Measurements from ENCODE around the gene FOXP1. TPM values are rescaled to one million over a fixed set of nuclear protein-coding genes. Genes with fewer than 3 reads are reported as not detected.
A peak's percentile ranks its signal among the peaks of the same experiment; 100 is the strongest.

Gene FOXP1
- total and polyA plus RNA-seq, 9 donors: 17.6 to 28.2 (median 20.5) TPM

DNA sequence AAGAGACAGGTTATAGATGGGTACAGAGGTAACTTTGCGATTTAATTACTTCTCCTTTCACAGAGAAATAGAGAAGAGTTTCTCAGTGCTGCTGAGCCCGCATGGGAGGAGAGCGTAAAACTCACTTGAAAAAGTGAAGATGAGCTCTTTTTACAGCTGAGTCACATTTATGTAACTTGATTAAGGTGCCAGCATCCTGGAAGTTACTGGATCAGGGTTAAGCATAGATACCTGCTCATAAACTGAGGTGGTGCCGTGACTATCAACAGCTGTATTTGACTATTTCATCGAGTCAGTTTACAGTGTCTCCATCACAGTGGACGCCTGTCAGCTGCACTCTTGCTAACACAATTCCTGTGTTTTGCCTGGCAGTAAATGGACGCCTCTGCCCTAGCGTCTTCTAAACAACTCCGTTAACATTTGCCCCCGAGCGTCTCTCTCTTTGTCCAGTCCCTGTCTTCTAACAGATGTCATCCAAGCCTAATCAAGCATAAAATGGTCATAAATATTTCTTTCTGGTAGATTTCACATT is 414.6 kb downstream of the FOXP1 start:
- H3K4me1 ChIP-seq (ENCODE audit: control insufficient read depth, insufficient read depth, low read length): peaks cover 7% of the 10 kb centered on the region
- 34% methylated on average over 3 of the region's 11 CpGs for WGBS (ENCODE audit: insufficient coverage)
- no peaks in the 10 kb centered on the region for H3K36me3 ChIP-seq (ENCODE audit: control insufficient read depth, insufficient read depth, low read length)
- H3K27ac ChIP-seq (ENCODE audit: low read length): peak overlapping the region; percentile 76
- no peaks in the 10 kb centered on the region for H3K9me3 ChIP-seq (replicated peaks; ENCODE audit: control insufficient read depth, low read depth, low read length)
- DNase-seq: peak; percentile 60
- H3K4me3 ChIP-seq (ENCODE audit: low read length): no peak overlapping the region
- no peaks in the 10 kb centered on the region for H3K27me3 ChIP-seq (ENCODE audit: control insufficient read depth, insufficient read depth, low read length)

DNA sequence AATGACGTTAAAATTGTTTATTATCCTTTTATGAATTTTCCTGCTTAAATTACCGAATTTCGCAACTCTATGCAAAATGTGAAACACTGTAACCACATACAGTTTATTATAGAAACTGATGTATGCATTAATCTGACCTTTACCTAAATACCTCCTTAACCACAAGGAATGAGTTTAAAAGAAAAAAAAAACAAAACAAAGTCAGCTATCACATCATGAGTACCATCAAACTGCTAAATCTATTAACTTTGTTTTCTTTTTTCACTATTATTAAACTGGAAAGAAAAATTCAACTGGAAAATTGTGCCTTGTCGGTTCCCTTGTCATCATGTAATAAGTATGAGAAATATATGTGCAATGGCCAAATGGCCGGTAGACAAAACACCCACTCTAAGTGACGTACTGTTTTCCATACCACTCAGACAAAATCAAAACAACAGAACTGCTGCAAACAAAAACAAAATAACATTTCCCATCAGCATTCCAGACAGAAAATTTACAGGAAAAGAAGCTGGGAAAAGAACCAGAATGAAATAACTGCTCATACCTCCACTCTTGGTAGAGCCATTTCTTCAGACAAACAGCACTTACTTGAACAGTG is 415.3 kb downstream of the FOXP1 start:
- peak overlapping the region; percentile 76 for H3K27ac ChIP-seq (ENCODE audit: low read length)
- peak; percentile 92 for DNase-seq
- no peak overlapping the region for H3K4me3 ChIP-seq (ENCODE audit: low read length)
- H3K4me1 ChIP-seq (ENCODE audit: control insufficient read depth, insufficient read depth, low read length): peaks cover 7% of the 10 kb centered on the region
- no CpG with 5 or more reads among the region's 6 CpGs for WGBS (ENCODE audit: insufficient coverage)
- no peaks in the 10 kb centered on the region for H3K36me3 ChIP-seq (ENCODE audit: control insufficient read depth, insufficient read depth, low read length)
- no peaks in the 10 kb centered on the region for H3K9me3 ChIP-seq (replicated peaks; ENCODE audit: control insufficient read depth, low read depth, low read length)
- no peaks in the 10 kb centered on the region for H3K27me3 ChIP-seq (ENCODE audit: control insufficient read depth, insufficient read depth, low read length)

DNA sequence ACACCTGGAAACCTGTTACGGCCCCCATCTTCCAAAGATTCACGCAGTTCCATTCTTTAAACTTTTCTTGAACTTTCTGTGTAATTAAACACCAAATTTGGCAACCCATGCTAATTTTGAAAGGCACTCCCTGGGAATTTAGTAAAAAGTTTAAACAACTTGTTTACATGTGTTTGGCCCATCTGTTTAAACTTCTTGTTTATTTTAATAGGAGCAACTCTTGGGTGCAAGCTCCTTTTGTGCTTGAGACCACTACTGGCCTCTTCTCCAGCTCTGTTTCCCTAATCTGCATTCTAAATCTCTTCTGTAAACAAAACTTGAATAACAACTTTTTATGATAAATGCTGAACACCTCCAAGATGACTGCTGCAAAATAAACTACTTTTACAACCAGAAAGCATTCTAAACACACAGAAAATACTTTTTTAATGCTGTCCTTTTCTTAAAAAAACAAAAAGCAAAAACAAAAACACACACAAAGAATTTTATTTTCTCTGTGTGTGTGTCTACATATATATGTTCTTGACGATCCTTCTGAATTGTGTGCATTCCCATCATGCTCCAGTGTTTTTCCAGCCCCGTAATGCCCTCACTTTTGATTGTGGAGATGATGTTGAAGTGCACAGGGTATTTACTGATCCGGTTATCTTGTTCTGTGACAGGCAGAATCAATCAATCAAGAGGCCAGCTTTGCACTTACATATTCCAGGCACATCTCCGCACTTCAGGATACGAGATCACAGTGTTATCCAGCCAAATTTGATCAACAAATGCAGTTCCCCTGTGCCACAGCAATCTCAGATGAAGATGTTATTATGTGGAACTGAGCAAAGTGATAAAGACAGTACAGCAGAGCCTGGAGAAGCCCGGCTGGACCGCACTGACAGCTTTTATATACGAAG is 416.9 kb downstream of the FOXP1 start:
- Histone ChIP-seq H3K36me3 (ENCODE audit: control insufficient read depth, insufficient read depth, low read length) (no peaks in the 10 kb centered on the region), H3K4me1 (ENCODE audit: control insufficient read depth, insufficient read depth, low read length) (peaks cover 7% of the 10 kb centered on the region), H3K27ac (ENCODE audit: low read length) (no peak overlapping the region), H3K4me3 (ENCODE audit: low read length) (no peak overlapping the region), H3K27me3 (ENCODE audit: control insufficient read depth, insufficient read depth, low read length) (no peaks in the 10 kb centered on the region), H3K9me3 (replicated peaks; ENCODE audit: control insufficient read depth, low read depth, low read length) (no peaks in the 10 kb centered on the region)
- no peak for DNase-seq
- WGBS (ENCODE audit: insufficient coverage): 84% methylated on average over 6 of the region's 10 CpGs

DNA sequence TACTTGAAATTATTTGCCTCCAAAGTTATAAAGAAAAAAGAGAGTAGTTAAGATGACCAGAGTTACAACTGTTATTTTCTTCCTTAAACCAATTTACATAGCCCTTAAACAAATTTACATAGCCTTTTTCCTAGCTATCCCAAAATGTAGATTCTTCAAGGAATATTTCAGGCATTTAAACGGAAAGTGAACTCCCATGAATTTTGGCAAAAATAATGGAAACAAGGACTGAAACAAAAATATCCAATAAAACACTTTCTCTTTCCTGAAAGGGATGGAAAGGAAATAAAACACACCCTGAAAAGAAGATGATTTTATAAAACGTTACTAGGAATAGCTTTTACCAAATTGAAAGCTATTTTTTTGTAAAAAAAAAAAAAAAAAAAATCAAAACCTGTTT is 418.6 kb downstream of the FOXP1 start:
- Histone ChIP-seq H3K9me3 (replicated peaks; ENCODE audit: control insufficient read depth, low read depth, low read length) (peaks cover 5% of the 10 kb centered on the region), H3K4me3 (ENCODE audit: low read length) (no peak overlapping the region), H3K4me1 (ENCODE audit: control insufficient read depth, insufficient read depth, low read length) (peaks cover 7% of the 10 kb centered on the region), H3K27me3 (ENCODE audit: control insufficient read depth, insufficient read depth, low read length) (no peaks in the 10 kb centered on the region), H3K36me3 (ENCODE audit: control insufficient read depth, insufficient read depth, low read length) (no peaks in the 10 kb centered on the region), H3K27ac (ENCODE audit: low read length) (peak overlapping the region; percentile 45)
- no CpG with 5 or more reads among the region's 2 CpGs for WGBS (ENCODE audit: insufficient coverage)
- DNase-seq: peak; percentile 91

DNA sequence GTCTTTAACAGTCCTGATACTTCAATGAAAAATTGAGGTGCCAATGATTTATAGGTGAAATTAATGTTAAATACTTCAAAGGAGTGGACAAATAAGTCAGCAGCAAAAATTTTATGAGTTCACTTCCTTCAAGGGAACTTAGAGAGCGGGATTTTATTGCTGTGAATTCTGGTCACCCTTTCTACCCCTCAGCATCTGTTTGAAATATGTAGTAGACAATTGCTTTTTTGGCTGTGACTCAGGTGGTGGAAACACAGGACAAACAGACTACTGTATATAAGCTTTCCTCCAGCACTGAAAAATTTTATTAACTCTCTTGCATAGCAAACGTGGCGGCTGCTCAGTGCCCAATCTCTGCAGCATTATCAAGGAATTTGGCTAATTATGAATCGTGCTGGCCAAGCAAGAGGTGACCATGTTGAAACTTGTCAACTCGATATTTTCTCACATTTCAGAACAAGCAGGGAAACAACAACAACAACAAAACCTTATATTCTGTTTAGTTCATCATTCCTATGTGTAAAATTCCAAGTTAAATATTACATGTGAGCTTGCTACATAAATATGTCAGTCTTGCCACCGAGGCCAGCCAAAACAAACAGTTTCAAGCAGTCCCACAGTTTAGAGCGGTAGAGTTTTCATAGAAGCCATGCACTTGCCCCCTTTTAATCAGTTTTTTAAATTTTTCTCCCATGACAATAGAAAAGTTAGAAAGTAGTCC is 420.2 kb downstream of the FOXP1 start:
- no peak overlapping the region for H3K4me3 ChIP-seq (ENCODE audit: low read length)
- whole genome bisulfite sequencing (ENCODE audit: insufficient coverage): 62% methylated on average over 3 of the region's 7 CpGs
- H3K27me3 ChIP-seq (ENCODE audit: control insufficient read depth, insufficient read depth, low read length): no peaks in the 10 kb centered on the region
- no peaks in the 10 kb centered on the region for H3K4me1 ChIP-seq (ENCODE audit: control insufficient read depth, insufficient read depth, low read length)
- peaks cover 5% of the 10 kb centered on the region for H3K9me3 ChIP-seq (replicated peaks; ENCODE audit: control insufficient read depth, low read depth, low read length)
- H3K36me3 ChIP-seq (ENCODE audit: control insufficient read depth, insufficient read depth, low read length): no peaks in the 10 kb centered on the region
- H3K27ac ChIP-seq (ENCODE audit: low read length): no peak overlapping the region
- peak; percentile 67 for DNase-seq

DNA sequence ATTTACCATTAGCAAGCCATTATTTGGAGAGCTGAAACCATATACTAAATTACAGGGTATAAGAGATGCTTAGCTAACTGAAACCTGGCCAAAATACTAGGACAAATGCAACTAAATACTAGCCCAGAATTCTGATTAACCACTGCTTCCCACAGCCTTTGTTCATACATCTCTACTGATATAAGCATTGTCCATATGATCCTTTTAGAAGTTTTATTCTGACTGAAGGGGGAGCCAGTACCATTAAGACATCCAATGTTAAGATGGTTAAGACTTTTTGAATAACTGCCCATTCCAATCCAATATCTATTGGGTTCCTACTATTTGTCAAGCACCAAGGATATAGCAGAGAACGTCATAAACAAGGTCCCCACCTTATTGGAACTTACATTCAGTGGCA is 421.3 kb downstream of the FOXP1 start:
- H3K9me3 ChIP-seq (replicated peaks; ENCODE audit: control insufficient read depth, low read depth, low read length): peaks cover 5% of the 10 kb centered on the region
- H3K4me3 ChIP-seq (ENCODE audit: low read length): no peak overlapping the region
- no peaks in the 10 kb centered on the region for H3K36me3 ChIP-seq (ENCODE audit: control insufficient read depth, insufficient read depth, low read length)
- no peak for DNase-seq
- no peaks in the 10 kb centered on the region for H3K27me3 ChIP-seq (ENCODE audit: control insufficient read depth, insufficient read depth, low read length)
- no peaks in the 10 kb centered on the region for H3K4me1 ChIP-seq (ENCODE audit: control insufficient read depth, insufficient read depth, low read length)
- WGBS (ENCODE audit: insufficient coverage): no CpG with 5 or more reads among the region's 1 CpG
- no peak overlapping the region for H3K27ac ChIP-seq (ENCODE audit: low read length)

DNA sequence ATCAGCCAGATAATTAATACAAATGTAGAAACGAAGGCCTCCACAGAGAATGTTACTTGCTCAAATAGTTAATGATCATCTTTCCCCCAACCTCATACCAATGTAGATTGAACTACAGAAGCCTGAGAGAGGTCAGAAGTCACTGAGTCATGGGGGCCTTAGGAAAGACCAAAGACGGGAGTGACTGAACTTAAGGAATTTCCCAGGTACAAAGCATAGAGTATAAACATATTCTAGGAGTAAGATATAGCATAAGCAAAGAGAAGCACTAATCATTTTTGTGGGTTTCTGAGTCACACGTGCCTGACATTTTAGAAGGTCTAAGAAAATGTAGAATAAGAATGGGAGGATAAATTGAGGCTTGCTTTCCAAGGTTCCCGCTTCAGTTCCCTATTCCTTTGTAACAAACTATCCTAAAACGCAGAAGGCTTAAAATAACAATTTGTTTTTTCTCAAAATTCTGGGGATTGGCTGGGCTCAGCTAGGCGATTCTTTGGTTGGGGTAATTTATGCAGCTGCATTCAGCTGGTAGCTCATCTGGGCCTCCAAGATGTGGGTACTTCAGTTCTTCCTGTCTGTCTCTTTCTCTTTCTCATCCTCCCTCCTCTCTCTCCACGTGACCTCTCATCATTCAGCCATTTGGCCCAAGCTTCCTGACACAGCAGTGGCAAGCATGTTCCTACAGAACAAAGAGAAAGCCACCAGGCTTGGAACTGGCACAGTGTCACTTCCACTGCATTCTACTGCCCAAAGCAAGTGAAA is 422.6 kb downstream of the FOXP1 start:
- 57% methylated on average over 1 of the region's 7 CpGs for WGBS (ENCODE audit: insufficient coverage)
- H3K27ac ChIP-seq (ENCODE audit: low read length): no peak overlapping the region
- H3K36me3 ChIP-seq (ENCODE audit: control insufficient read depth, insufficient read depth, low read length): no peaks in the 10 kb centered on the region
- no peaks in the 10 kb centered on the region for H3K4me1 ChIP-seq (ENCODE audit: control insufficient read depth, insufficient read depth, low read length)
- peaks cover 5% of the 10 kb centered on the region for H3K9me3 ChIP-seq (replicated peaks; ENCODE audit: control insufficient read depth, low read depth, low read length)
- no peak overlapping the region for H3K4me3 ChIP-seq (ENCODE audit: low read length)
- H3K27me3 ChIP-seq (ENCODE audit: control insufficient read depth, insufficient read depth, low read length): no peaks in the 10 kb centered on the region
- DNase-seq: no peak

DNA sequence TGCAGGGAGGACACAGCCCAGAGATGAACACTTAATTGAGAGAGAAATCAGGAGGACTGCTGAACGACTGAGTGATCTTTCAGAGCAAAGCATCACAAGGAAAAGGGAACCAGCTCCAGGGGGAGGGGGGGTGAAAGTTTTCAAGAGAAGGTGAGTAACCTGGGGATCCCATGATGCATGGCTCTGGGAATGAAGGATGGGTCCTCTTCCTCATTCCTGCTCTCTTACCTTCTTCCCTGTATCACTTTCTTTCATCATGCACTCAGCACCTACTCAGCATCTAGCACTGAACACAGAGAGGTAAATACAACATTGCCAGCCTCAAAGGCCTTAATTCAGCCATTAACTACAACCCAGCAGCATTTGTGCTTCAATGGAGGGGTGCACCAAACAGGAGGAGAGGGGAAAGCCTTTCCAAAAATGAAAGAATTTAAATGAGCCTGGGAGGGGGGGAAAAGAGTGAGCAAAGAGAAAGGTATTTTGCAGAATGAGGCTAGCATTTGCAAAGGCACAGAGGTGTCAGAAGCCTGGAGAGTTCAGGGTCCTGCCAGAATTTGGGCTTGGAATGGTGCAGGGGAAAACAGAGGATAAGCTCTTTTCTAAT is 427.4 kb downstream of the FOXP1 start:
- Histone ChIP-seq H3K27ac (ENCODE audit: low read length) (no peak overlapping the region), H3K4me3 (ENCODE audit: low read length) (no peak overlapping the region), H3K27me3 (ENCODE audit: control insufficient read depth, insufficient read depth, low read length) (no peaks in the 10 kb centered on the region), H3K4me1 (ENCODE audit: control insufficient read depth, insufficient read depth, low read length) (no peaks in the 10 kb centered on the region), H3K36me3 (ENCODE audit: control insufficient read depth, insufficient read depth, low read length) (no peaks in the 10 kb centered on the region), H3K9me3 (replicated peaks; ENCODE audit: control insufficient read depth, low read depth, low read length) (peaks cover 3% of the 10 kb centered on the region)
- DNase-seq: no peak
- no CpG with 5 or more reads among the region's 1 CpG for WGBS (ENCODE audit: insufficient coverage)

DNA sequence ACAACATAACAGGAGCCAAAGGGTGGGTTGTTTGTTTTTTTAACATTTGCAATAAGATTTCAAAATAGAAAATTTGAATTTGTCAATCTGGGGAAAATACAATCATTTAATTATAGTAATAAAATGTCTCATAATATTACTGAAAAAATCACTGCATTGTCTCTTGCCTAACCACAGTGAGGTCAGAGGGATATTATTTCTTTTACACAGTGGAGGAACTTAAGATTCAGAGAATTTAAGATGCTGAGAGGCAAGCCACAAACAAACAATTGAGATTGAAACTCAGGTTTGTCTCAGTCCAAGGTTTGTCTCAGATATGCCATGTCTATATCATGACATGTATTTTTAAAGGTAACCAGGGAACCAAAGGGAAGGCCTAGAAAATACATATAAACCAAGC is 428.7 kb downstream of the FOXP1 start:
- Histone ChIP-seq H3K36me3 (ENCODE audit: control insufficient read depth, insufficient read depth, low read length) (no peaks in the 10 kb centered on the region), H3K4me1 (ENCODE audit: control insufficient read depth, insufficient read depth, low read length) (no peaks in the 10 kb centered on the region), H3K4me3 (ENCODE audit: low read length) (no peak overlapping the region), H3K27ac (ENCODE audit: low read length) (no peak overlapping the region), H3K27me3 (ENCODE audit: control insufficient read depth, insufficient read depth, low read length) (no peaks in the 10 kb centered on the region), H3K9me3 (replicated peaks; ENCODE audit: control insufficient read depth, low read depth, low read length) (no peaks in the 10 kb centered on the region)
- no peak for DNase-seq
